Measurements from ENCODE around the gene NOTCH3.

- no peak for TF ChIP-seq CTCF (IDR thresholded peaks at IDR 0.05)
- TF ChIP-seq POLR2A (IDR thresholded peaks at IDR 0.05): no peak
Observed at GRCh38 chr19:15128162-15128770, 72.5 kb downstream of the NOTCH3 start.

Measured in ovary (tissue), 3 donors.